Fibroblast of lung (primary cell): Measurements from ENCODE around the gene RPH3AL.

Source experiments
- CTCF ChIP-seq, 2 donors: IDR thresholded peaks in 1 of 2; conservative IDR thresholded peaks in 1 of 2; 1 replicate in 1 of 2; 2 replicates in 1 of 2; pipeline ENCODE4 v1.5.1; 2011 to 2012; ENCODE audit warnings: low read length in 2 of 2, control low read depth in 1 of 2, inconsistent platforms in 1 of 2, low read depth in 1 of 2, mild to moderate bottlenecking in 1 of 2
- EZH2 ChIP-seq: IDR thresholded peaks from 2 replicates; pipeline ENCODE4 v1.5.1; 2012; ENCODE audit warnings: low read length, control low read depth, mild to moderate bottlenecking; ENCODE audit errors: missing control alignments

DNA sequence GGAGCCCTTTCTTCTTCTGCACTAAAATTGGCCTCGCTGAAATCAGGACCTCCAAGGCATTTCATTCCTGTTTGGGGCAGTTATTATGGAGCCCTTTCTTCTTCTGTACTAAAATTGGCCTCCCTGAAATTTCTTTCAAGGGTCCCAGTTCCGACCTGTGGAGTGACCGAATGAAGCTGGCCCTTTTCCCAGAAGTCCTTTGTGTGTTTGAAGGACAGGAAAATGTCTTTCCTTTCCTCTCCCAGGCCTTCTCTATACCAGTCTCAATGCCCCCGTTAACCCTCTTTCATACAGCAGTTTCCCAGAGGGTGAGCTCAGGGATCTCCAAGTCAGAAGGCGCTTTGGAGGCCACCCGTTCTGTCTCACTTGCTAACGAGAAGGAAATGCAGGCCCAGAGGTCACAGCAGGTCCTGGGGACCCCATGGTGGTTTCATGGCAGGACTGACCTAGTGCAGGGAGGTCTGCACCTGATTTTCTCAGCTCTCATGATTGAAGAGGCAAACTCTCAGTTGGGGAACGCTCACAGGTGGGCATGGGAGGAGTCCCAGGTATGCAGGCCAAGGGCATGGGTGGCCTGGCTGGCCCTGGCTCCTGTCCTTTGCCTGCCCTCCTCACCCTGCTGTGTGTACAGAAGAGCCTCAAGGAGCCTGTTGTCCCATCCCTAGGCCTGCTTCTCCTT, 134.0 kb downstream of the RPH3AL start:
- TF ChIP-seq EZH2: no peak
- no peak for TF ChIP-seq CTCF (conservative IDR thresholded peaks at IDR 0.05 in 1 of 2, IDR thresholded peaks at IDR 0.05 in 1 of 2; ENCODE audit: low read depth in 1 of 2, low read length in 2 of 2)
